ENCODE data around the gene TRIM59. TPM values are rescaled to one million over a fixed set of nuclear protein-coding genes. Genes with fewer than 3 reads are reported as not detected.

The TRIM59 gene
- polyA plus RNA-seq, 1 of the 3 experiments (the other 2 are of a cell fraction) = 4.1 TPM

- Histone ChIP-seq H3K9ac (no peak overlapping the region), H3K27me3 (ENCODE audit: insufficient read depth) (no peaks in the 10 kb centered on the region), H2AFZ (ENCODE audit: low read depth) (no peak overlapping the region), H4K20me1 (ENCODE audit: insufficient read depth) (no peaks in the 10 kb centered on the region), H3K4me3 (ENCODE audit: low read depth in 2 of 2, low read length in 1 of 2) (no peak overlapping the region), H3K79me2 (ENCODE audit: insufficient read depth) (no peaks in the 10 kb centered on the region), H3K9me2 (no peaks in the 10 kb centered on the region), H3K4me2 (no peak overlapping the region), H3K27ac (ENCODE audit: low read depth in 2 of 2, low read length in 1 of 2) (no peak overlapping the region), H3F3A (replicated peaks; ENCODE audit: insufficient read depth) (no peaks in the 10 kb centered on the region), H3K9me3 (no peaks in the 10 kb centered on the region), H3K36me3 (replicated peaks in 1 of 2; ENCODE audit: control insufficient read depth in 1 of 2, insufficient read depth in 2 of 2, low read length in 1 of 2) (no peaks in the 10 kb centered on the region), H3K4me1 (ENCODE audit: control insufficient read depth in 1 of 2, insufficient read depth in 2 of 2, low read depth in 1 of 2, low read length in 1 of 2) (no peaks in the 10 kb centered on the region)
- no peak for DNase-seq
- 96% methylated on average over 2 of the region's 2 CpGs for WGBS (ENCODE audit: low lambda C conversion rate)
- POLR2A ChIA-PET = no interaction called here
- CTCF ChIA-PET = interaction anchor here (0.9 to 1.4 kb wide), 3 partner anchors 9 to 432 kb away, joined by 3 to 4 read pairs (median 3); no protein-coding TSS in a partner anchor
- no peak for TF ChIP-seq USF1 (IDR thresholded peaks at IDR 0.05; ENCODE audit: borderline replicate concordance, low read depth)
- no peak for TF ChIP-seq FOXJ3 (CRISPR knock-in tag; IDR thresholded peaks at IDR 0.05)
- TF ChIP-seq MEF2A (IDR thresholded peaks at IDR 0.05; ENCODE audit: borderline replicate concordance, low read depth) = no peak
- no peak for TF ChIP-seq EZH2phosphoT487 (IDR thresholded peaks at IDR 0.05; ENCODE audit: borderline replicate concordance, low read depth)
- no peak for TF ChIP-seq ELF1 (IDR thresholded peaks at IDR 0.05)
- TF ChIP-seq FOXM1 (IDR thresholded peaks at IDR 0.05; ENCODE audit: low read depth) = no peak
- no peak for TF ChIP-seq JUND (IDR thresholded peaks at IDR 0.05)
- no peak for TF ChIP-seq RXRA (IDR thresholded peaks at IDR 0.05; ENCODE audit: borderline replicate concordance, low read depth)
- no peak for TF ChIP-seq RCOR1 (IDR thresholded peaks at IDR 0.05; ENCODE audit: low read length)
Observed at GRCh38 chr3:160464321-160464720, 14.7 kb upstream of the TRIM59 start.

- H3K9me2 ChIP-seq = no peaks in the 10 kb centered on the region
- no peak for DNase-seq
- no peak overlapping the region for H2AFZ ChIP-seq (ENCODE audit: low read depth)
- H3K4me3 ChIP-seq (ENCODE audit: low read depth in 2 of 2, low read length in 1 of 2) = no peak overlapping the region
- WGBS (ENCODE audit: low lambda C conversion rate) = 52% methylated on average over 2 of the region's 3 CpGs
- H3K79me2 ChIP-seq (ENCODE audit: insufficient read depth) = no peaks in the 10 kb centered on the region
- no peaks in the 10 kb centered on the region for H3F3A ChIP-seq (replicated peaks; ENCODE audit: insufficient read depth)
- H3K9ac ChIP-seq = no peak overlapping the region
- H4K20me1 ChIP-seq (ENCODE audit: insufficient read depth) = no peaks in the 10 kb centered on the region
- ChIA-PET POLR2A (no interaction called here), CTCF (no interaction called here)
- no peak overlapping the region for H3K4me2 ChIP-seq
- TF ChIP-seq TAF1 (IDR thresholded peaks at IDR 0.05; ENCODE audit: borderline replicate concordance, low read depth, low read length) = no peak
- no peak for TF ChIP-seq POLR2AphosphoS5 (IDR thresholded peaks at IDR 0.05; ENCODE audit: low read depth, low read length)
- H3K27me3 ChIP-seq (ENCODE audit: insufficient read depth) = no peaks in the 10 kb centered on the region
- no peak overlapping the region for H3K27ac ChIP-seq (ENCODE audit: low read depth in 2 of 2, low read length in 1 of 2)
- H3K36me3 ChIP-seq (replicated peaks in 1 of 2; ENCODE audit: control insufficient read depth in 1 of 2, insufficient read depth in 2 of 2, low read length in 1 of 2) = no peaks in the 10 kb centered on the region
- H3K9me3 ChIP-seq = no peaks in the 10 kb centered on the region
- H3K4me1 ChIP-seq (ENCODE audit: control insufficient read depth in 1 of 2, insufficient read depth in 2 of 2, low read depth in 1 of 2, low read length in 1 of 2) = no peaks in the 10 kb centered on the region; a peak in 1 of 4 replicates
Observed at GRCh38 chr3:160460033-160460432, 10.4 kb upstream of the TRIM59 start.

- no peak for DNase-seq
- H3K79me2 ChIP-seq (ENCODE audit: insufficient read depth) = no peaks in the 10 kb centered on the region
- ChIA-PET CTCF (interaction anchor here (0.9 kb wide), 1 partner anchor 9 kb away, joined by 3 read pairs; no protein-coding TSS in a partner anchor), POLR2A (no interaction called here)
- no peaks in the 10 kb centered on the region for H3F3A ChIP-seq (replicated peaks; ENCODE audit: insufficient read depth)
- no peaks in the 10 kb centered on the region for H3K9me3 ChIP-seq
- H3K27ac ChIP-seq (ENCODE audit: low read depth in 2 of 2, low read length in 1 of 2) = no peak overlapping the region
- no peaks in the 10 kb centered on the region for H4K20me1 ChIP-seq (ENCODE audit: insufficient read depth)
- 90% methylated on average over 7 of the region's 9 CpGs for WGBS (ENCODE audit: low lambda C conversion rate)
- no peaks in the 10 kb centered on the region for H3K9me2 ChIP-seq
- no peaks in the 10 kb centered on the region for H3K36me3 ChIP-seq (replicated peaks in 1 of 2; ENCODE audit: control insufficient read depth in 1 of 2, insufficient read depth in 2 of 2, low read length in 1 of 2)
- H3K9ac ChIP-seq = no peak overlapping the region
- no peaks in the 10 kb centered on the region; a peak in 1 of 4 replicates for H3K4me1 ChIP-seq (ENCODE audit: control insufficient read depth in 1 of 2, insufficient read depth in 2 of 2, low read depth in 1 of 2, low read length in 1 of 2)
- no peak overlapping the region for H3K4me2 ChIP-seq
- H3K27me3 ChIP-seq (ENCODE audit: insufficient read depth) = no peaks in the 10 kb centered on the region
- H2AFZ ChIP-seq (ENCODE audit: low read depth) = no peak overlapping the region
- no peak overlapping the region for H3K4me3 ChIP-seq (ENCODE audit: low read depth in 2 of 2, low read length in 1 of 2)
- TF ChIP-seq NFIC (IDR thresholded peaks at IDR 0.05; ENCODE audit: borderline replicate concordance) (no peak), TCF12 (IDR thresholded peaks at IDR 0.05) (no peak), GABPA (IDR thresholded peaks at IDR 0.05; ENCODE audit: low read depth) (no peak), MAX (IDR thresholded peaks at IDR 0.05; ENCODE audit: low read depth) (no peak), MXI1 (IDR thresholded peaks at IDR 0.05; ENCODE audit: low read depth, low read length) (no peak), NRF1 (IDR thresholded peaks at IDR 0.05; ENCODE audit: low read depth, low read length) (no peak), FOXM1 (IDR thresholded peaks at IDR 0.05; ENCODE audit: low read depth) (no peak), TAF1 (IDR thresholded peaks at IDR 0.05; ENCODE audit: borderline replicate concordance, low read depth, low read length) (no peak), REST (IDR thresholded peaks at IDR 0.05; ENCODE audit: low read depth, low read length) (no peak)
Observed at GRCh38 chr3:160459450-160459970, 9.9 kb upstream of the TRIM59 start.
